ENCODE measurements around the gene ACP4. TPM values are rescaled to one million over a fixed set of nuclear protein-coding genes. Genes with fewer than 3 reads are reported as not detected.

ACP4 gene
- total RNA-seq, 3 donors from 2014 or later (not counting 1 experiment from before 2014, with no cell fraction given): not detected

GRCh38 chr19:50776131-50776530, 14.1 kb upstream of the ACP4 start:
- Histone ChIP-seq H3K27me3 (ENCODE audit: control insufficient read depth, insufficient read depth, low read length) (peaks cover 16% of the 10 kb centered on the region), H3K4me3 (ENCODE audit: low read length) (no peak overlapping the region), H3K36me3 (ENCODE audit: control insufficient read depth, insufficient read depth, low read length) (no peaks in the 10 kb centered on the region), H3K27ac (ENCODE audit: low read length) (no peak overlapping the region), H3K9me3 (ENCODE audit: control insufficient read depth, insufficient read depth, low read length) (no peaks in the 10 kb centered on the region), H3K4me1 (ENCODE audit: control insufficient read depth, insufficient read depth, low read length) (no peaks in the 10 kb centered on the region)
- Mint-ChIP-seq H3K27me3 (ENCODE audit: low read depth in 2 of 2) (peaks cover 46 to 47% of the 10 kb centered on the region in 2 donors), H3K27ac (no peak overlapping the region), H3K4me3 (no peak overlapping the region), H3K4me1 (no peaks in the 10 kb centered on the region), H3K36me3 (no peaks in the 10 kb centered on the region), H3K9me3 (peaks cover 0 to 2% of the 10 kb centered on the region in 2 donors)
- DNase-seq: no peak
- ATAC-seq: no peak
- WGBS (ENCODE audit: insufficient coverage): 84% methylated on average over 5 of the region's 5 CpGs
- intact Hi-C loops (cut with micrococcal nuclease): no loop called here
- no peak for TF ChIP-seq CTCF (IDR thresholded peaks at IDR 0.05)

GRCh38 chr19:50777261-50777660, 13.0 kb upstream of the ACP4 start:
- H3K27me3 Mint-ChIP-seq (ENCODE audit: low read depth in 2 of 2): peaks cover 46 to 47% of the 10 kb centered on the region in 2 donors

GRCh38 chr19:50777830-50778303, 12.3 kb upstream of the ACP4 start:
- 2% methylated on average over 30 of the region's 30 CpGs for WGBS (ENCODE audit: insufficient coverage)
- no peak for TF ChIP-seq CTCF (IDR thresholded peaks at IDR 0.05)

More at GRCh38 chr19:50777261-50777660, 13.0 kb upstream of the ACP4 start:
- WGBS (ENCODE audit: insufficient coverage): 39% methylated on average over 4 of the region's 4 CpGs
- H3K27ac ChIP-seq (ENCODE audit: low read length): no peak overlapping the region
- intact Hi-C loops (cut with micrococcal nuclease): no loop called here
- H3K4me3 ChIP-seq (ENCODE audit: low read length): no peak overlapping the region
- DNase-seq: no peak
- no peaks in the 10 kb centered on the region for H3K36me3 ChIP-seq (ENCODE audit: control insufficient read depth, insufficient read depth, low read length)
- H3K27me3 ChIP-seq (ENCODE audit: control insufficient read depth, insufficient read depth, low read length): peaks cover 16% of the 10 kb centered on the region
- peaks cover 0 to 2% of the 10 kb centered on the region in 2 donors for H3K9me3 Mint-ChIP-seq
- no peaks in the 10 kb centered on the region for H3K4me1 Mint-ChIP-seq
- no peaks in the 10 kb centered on the region for H3K9me3 ChIP-seq (ENCODE audit: control insufficient read depth, insufficient read depth, low read length)
- no peaks in the 10 kb centered on the region for H3K36me3 Mint-ChIP-seq
- no peak for TF ChIP-seq CTCF (IDR thresholded peaks at IDR 0.05)
- H3K27ac Mint-ChIP-seq: no peak overlapping the region
- no peaks in the 10 kb centered on the region for H3K4me1 ChIP-seq (ENCODE audit: control insufficient read depth, insufficient read depth, low read length)
- no peak overlapping the region for H3K4me3 Mint-ChIP-seq
- ATAC-seq: no peak

GRCh38 chr19:50778906-50779430, 11.2 kb upstream of the ACP4 start:
- Mint-ChIP-seq H3K4me3 (no peak overlapping the region), H3K27me3 (ENCODE audit: low read depth in 2 of 2) (peaks cover 46 to 49% of the 10 kb centered on the region in 2 donors), H3K36me3 (no peaks in the 10 kb centered on the region), H3K27ac (no peak overlapping the region), H3K4me1 (peaks cover 7 to 8% of the 10 kb centered on the region in 2 donors), H3K9me3 (peaks cover 0 to 2% of the 10 kb centered on the region in 2 donors)
- no peak overlapping the region for H3K4me3 ChIP-seq (ENCODE audit: low read length)
- H3K27me3 ChIP-seq (ENCODE audit: control insufficient read depth, insufficient read depth, low read length): peaks cover 16% of the 10 kb centered on the region
- no peaks in the 10 kb centered on the region for H3K9me3 ChIP-seq (ENCODE audit: control insufficient read depth, insufficient read depth, low read length)
- DNase-seq (no peak), ATAC-seq (no peak)
- no peak for TF ChIP-seq CTCF (IDR thresholded peaks at IDR 0.05)
- intact Hi-C loops (cut with micrococcal nuclease): no loop called here
- no peak overlapping the region for H3K27ac ChIP-seq (ENCODE audit: low read length)
- peaks cover 7% of the 10 kb centered on the region for H3K4me1 ChIP-seq (ENCODE audit: control insufficient read depth, insufficient read depth, low read length)
- 70% methylated on average over 5 of the region's 7 CpGs for WGBS (ENCODE audit: insufficient coverage)
- no peaks in the 10 kb centered on the region for H3K36me3 ChIP-seq (ENCODE audit: control insufficient read depth, insufficient read depth, low read length)

More at GRCh38 chr19:50777830-50778303, 12.3 kb upstream of the ACP4 start:
- Mint-ChIP-seq H3K27me3 (ENCODE audit: low read depth in 2 of 2) (peaks cover 46 to 51% of the 10 kb centered on the region in 2 donors), H3K4me1 (no peaks in the 10 kb centered on the region), H3K4me3 (no peak overlapping the region), H3K27ac (no peak overlapping the region), H3K9me3 (peaks cover 0 to 2% of the 10 kb centered on the region in 2 donors), H3K36me3 (no peaks in the 10 kb centered on the region)
- H3K9me3 ChIP-seq (ENCODE audit: control insufficient read depth, insufficient read depth, low read length): no peaks in the 10 kb centered on the region
- H3K36me3 ChIP-seq (ENCODE audit: control insufficient read depth, insufficient read depth, low read length): no peaks in the 10 kb centered on the region
- intact Hi-C loops (cut with micrococcal nuclease): no loop called here
- no peak for ATAC-seq
- H3K4me3 ChIP-seq (ENCODE audit: low read length): no peak overlapping the region
- no peak overlapping the region for H3K27ac ChIP-seq (ENCODE audit: low read length)
- peaks cover 16% of the 10 kb centered on the region for H3K27me3 ChIP-seq (ENCODE audit: control insufficient read depth, insufficient read depth, low read length)
- peak in 1 of 2 donors; percentile 28 for DNase-seq
- H3K4me1 ChIP-seq (ENCODE audit: control insufficient read depth, insufficient read depth, low read length): no peaks in the 10 kb centered on the region

Data from natural killer cell (primary cell).